Measurements from ENCODE around the gene SLFN11. TPM values are rescaled to one million over a fixed set of nuclear protein-coding genes. Genes with fewer than 3 reads are reported as not detected.

Gene SLFN11
- total RNA-seq, 1 donor from 2014 or later = 11.3 TPM

Other genes with a start within 250 kb of the SLFN11 start
- 17.6 TPM for gene NLE1, start 231.3 kb downstream of the SLFN11 start, total RNA-seq (ENCODE audit: insufficient read depth, low replicate concordance)
- gene UNC45B, start 225.8 kb downstream of the SLFN11 start, total RNA-seq (ENCODE audit: insufficient read depth, low replicate concordance) = 0.24 TPM
- 0.48 TPM for gene SLC35G3, start 179.2 kb downstream of the SLFN11 start, total RNA-seq (ENCODE audit: insufficient read depth, low replicate concordance)
- 19.0 TPM for gene SLFN5, start 130.5 kb downstream of the SLFN11 start, total RNA-seq (ENCODE audit: insufficient read depth, low replicate concordance)
- 31.8 TPM for gene SLFN12, start 58.9 kb upstream of the SLFN11 start, total RNA-seq (ENCODE audit: insufficient read depth, low replicate concordance)
- 1.7 TPM for gene SLFN13, start 75.1 kb upstream of the SLFN11 start, total RNA-seq (ENCODE audit: insufficient read depth, low replicate concordance)
- gene SLFN12L, start 164.1 kb upstream of the SLFN11 start, total RNA-seq (ENCODE audit: insufficient read depth, low replicate concordance) = 8.4 TPM
- gene SLFN14, start 187.2 kb upstream of the SLFN11 start, total RNA-seq (ENCODE audit: insufficient read depth, low replicate concordance) = 4.8 TPM
- gene PEX12, start 204.9 kb upstream of the SLFN11 start, total RNA-seq (ENCODE audit: insufficient read depth, low replicate concordance) = 5.5 TPM
- gene AP2B1, start 213.7 kb upstream of the SLFN11 start, total RNA-seq (ENCODE audit: insufficient read depth, low replicate concordance) = 32.3 TPM

Measured in umbilical cord (tissue), 1 donor.